GM10248 (cell line): ENCODE data around the gene TYSND1.

Source experiments
- CTCF ChIA-PET: fragments of 300-600 bp; sonication (Branson Sonifier 250); formaldehyde crosslinking; extraction: SDS; loops from one replicate; lab custom pipeline; 2021; ENCODE audit warnings: antibody characterized with exemption; lab: Yijun Ruan, JAX
- POLR2A ChIA-PET: fragments of 350-650 bp; sonication (Branson Sonifier 250); formaldehyde crosslinking; extraction: SDS; loops from one replicate; lab custom pipeline; 2020; ENCODE audit warnings: antibody characterized with exemption; lab: Yijun Ruan, JAX
- DNase-seq: peaks from one replicate; pipeline ENCODE4 v3.0.0; 2012; ENCODE audit errors: extremely low spot score
- CTCF ChIP-seq: IDR thresholded peaks from 2 replicates; pipeline ENCODE4 v1.5.1; 2012; ENCODE audit warnings: mild to moderate bottlenecking, low read depth; ENCODE audit errors: extremely low read depth, missing control alignments, control extremely low read depth

TYSND1 gene

GRCh38 chr10:70178139-70178725 lies 31.7 kb upstream of the TYSND1 start:
- POLR2A ChIA-PET, result no interaction called here
- no peak for DNase-seq
- CTCF ChIA-PET, result interaction anchor here (1.2 to 3.6 kb wide), 5 partner anchors 11 to 186 kb away, joined by 3 to 12 read pairs (median 4); no protein-coding TSS in a partner anchor
- no peak for TF ChIP-seq CTCF

- no peak for TF ChIP-seq CTCF
- DNase-seq, result no peak
- POLR2A ChIA-PET, result no interaction called here
- CTCF ChIA-PET, result interaction anchor here (3.6 kb wide), 1 partner anchor 23 kb away, joined by 12 read pairs; no protein-coding TSS in a partner anchor
Measured at GRCh38 chr10:70176441-70176840, 29.9 kb upstream of the TYSND1 start.

GRCh38 chr10:70175516-70175915 lies 29.0 kb upstream of the TYSND1 start:
- no peak for TF ChIP-seq CTCF
- POLR2A ChIA-PET, result interaction anchor here (0.6 to 0.7 kb wide), 3 partner anchors 8 to 1644 kb away, joined by 3 to 5 read pairs (median 3); partner anchors contain the start of gene TYSND1
- no peak for DNase-seq
- CTCF ChIA-PET, result interaction anchor here (0.7 to 3.6 kb wide), 3 partner anchors 16 to 171 kb away, joined by 3 to 12 read pairs (median 3); no protein-coding TSS in a partner anchor

GRCh38 chr10:70174058-70174741 lies 27.7 kb upstream of the TYSND1 start:
- no peak for DNase-seq
- no peak for TF ChIP-seq CTCF
- POLR2A ChIA-PET, result no interaction called here
- CTCF ChIA-PET, result interaction anchor here (1.0 to 1.7 kb wide), 3 partner anchors 27 to 172 kb away, joined by 3 read pairs; partner anchors contain the start of gene TYSND1

GRCh38 chr10:70169649-70170364 lies 23.3 kb upstream of the TYSND1 start:
- ChIA-PET CTCF (interaction anchor here (1.4 to 5.0 kb wide), 5 partner anchors 9 to 52 kb away, joined by 4 to 44 read pairs (median 7); partner anchors contain the start of gene TYSND1), POLR2A (interaction anchor here (0.7 to 2.2 kb wide), 4 partner anchors 16 to 234 kb away, joined by 3 to 15 read pairs (median 4); partner anchors contain the start of genes EIF4EBP2, PPA1 and TYSND1)
- DNase-seq, result no peak
- no peak for TF ChIP-seq CTCF

GRCh38 chr10:70169011-70169410 lies 22.5 kb upstream of the TYSND1 start:
- no peak for DNase-seq
- ChIA-PET POLR2A (interaction anchor here (0.7 kb wide), 1 partner anchor 1682 kb away, joined by 5 read pairs; no protein-coding TSS in a partner anchor), CTCF (interaction anchor here (1.2 to 5.0 kb wide), 4 partner anchors 10 to 22 kb away, joined by 4 to 44 read pairs (median 6); partner anchors contain the start of gene TYSND1)
- TF ChIP-seq CTCF, result no peak
